ENCODE results near the gene REEP1.

REEP1 gene

GRCh38 chr2:86226636-86227520 is 110.5 kb downstream of the REEP1 start:
- DNase-seq (ENCODE audit: low read depth in 1 of 2, low spot score in 1 of 2) = no peak

GRCh38 chr2:86226070-86226469 is 111.4 kb downstream of the REEP1 start:
- DNase-seq (ENCODE audit: low read depth in 1 of 2, low spot score in 1 of 2) = no peak

DNA sequence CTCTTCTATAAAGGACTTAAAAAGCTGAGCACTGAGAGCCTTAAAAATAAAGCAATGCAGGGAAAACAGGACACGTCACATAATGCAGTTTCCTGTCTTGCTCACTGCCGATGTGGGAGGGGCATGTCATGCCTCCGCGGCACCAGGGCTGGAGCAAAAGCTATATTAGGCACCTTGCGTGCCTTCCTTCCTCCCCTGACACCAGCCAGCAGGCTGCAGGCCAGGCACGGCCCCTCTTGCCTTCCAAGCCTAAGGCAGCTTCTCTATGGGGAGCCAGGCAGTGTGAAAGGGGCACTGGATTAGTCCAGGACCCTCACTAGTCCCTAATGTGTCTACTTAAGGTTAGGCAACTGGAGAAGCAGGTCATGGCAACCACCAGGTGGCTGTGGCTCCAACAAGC is 111.8 kb downstream of the REEP1 start:
- peak; percentile 9 to 42 for DNase-seq (ENCODE audit: low read depth in 1 of 2, low spot score in 1 of 2)

DNA sequence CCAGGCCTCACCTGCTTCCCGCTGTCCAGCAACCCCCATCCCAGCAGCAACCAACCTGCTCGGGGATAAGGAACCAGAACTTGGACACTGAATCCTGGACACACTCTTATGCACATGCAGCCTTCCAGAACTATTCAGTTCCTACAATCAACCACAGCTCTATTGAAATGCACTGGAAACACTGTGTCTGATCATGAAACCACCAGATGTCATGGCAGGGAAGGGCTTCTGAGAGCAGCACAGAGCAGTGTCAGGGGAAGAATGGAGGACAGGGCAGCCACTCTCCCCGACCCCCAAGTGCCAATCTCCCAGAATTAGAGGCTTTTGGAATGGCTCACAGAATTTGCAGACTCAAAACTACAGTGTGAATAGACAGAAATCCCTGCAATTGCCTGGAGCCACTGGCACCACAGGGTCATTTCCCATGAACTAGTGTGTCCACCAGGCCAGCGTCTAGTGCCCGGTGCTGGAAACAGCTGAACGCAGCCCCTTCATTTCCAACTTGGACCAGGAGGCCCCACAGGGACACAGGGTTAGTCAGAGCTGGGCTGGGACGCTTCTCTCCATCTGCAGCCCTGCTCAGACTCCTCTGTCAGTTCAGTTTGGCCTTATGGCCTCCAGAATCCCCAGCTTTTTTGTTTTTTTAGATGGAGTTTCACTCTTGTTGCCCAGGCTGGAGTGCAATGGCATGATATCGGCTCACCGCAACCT is 112.6 kb downstream of the REEP1 start:
- no peak for DNase-seq (ENCODE audit: low read depth in 1 of 2, low spot score in 1 of 2)

DNA sequence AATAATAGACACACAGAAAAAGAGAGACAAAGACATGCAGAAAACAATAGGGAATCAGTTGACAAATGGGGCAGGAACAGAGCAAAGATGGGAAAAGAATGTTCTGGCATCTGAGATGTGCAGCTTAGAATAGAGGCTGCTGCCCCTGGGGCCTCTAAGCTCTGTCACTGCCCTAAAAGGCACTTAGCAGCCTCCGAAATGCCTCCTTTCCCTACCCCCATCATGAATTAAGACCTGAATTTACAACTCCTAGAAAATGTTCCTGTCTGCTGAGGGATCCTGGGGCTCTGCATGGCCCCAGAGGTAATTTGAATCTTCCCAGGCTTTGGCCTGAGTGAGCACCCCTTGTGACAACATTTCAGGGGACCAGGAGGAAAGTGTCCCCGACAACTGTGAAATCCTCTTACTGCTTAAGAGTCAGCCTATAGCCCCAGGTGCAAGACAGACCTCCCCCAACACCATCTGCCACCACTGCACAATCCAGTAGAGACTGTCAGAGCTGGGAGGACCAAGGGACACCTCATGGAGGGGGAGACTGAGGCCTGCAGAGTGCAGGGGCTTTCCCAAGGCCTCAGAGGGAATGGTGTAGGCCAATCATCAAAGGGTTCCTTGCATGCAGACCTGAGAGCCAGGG is 113.4 kb downstream of the REEP1 start:
- no peak for DNase-seq (ENCODE audit: low read depth in 1 of 2, low spot score in 1 of 2)

- no peak for DNase-seq (ENCODE audit: low read depth in 1 of 2, low spot score in 1 of 2)
Observed at GRCh38 chr2:86223140-86223926, 114.1 kb downstream of the REEP1 start.

GRCh38 chr2:86221066-86221684 is 116.3 kb downstream of the REEP1 start:
- peak; percentile 33 to 48 for DNase-seq (ENCODE audit: low read depth in 1 of 2, low spot score in 1 of 2)

- no peak for DNase-seq (ENCODE audit: low read depth in 1 of 2, low spot score in 1 of 2)
Observed at GRCh38 chr2:86219896-86220295, 117.5 kb downstream of the REEP1 start.

DNA sequence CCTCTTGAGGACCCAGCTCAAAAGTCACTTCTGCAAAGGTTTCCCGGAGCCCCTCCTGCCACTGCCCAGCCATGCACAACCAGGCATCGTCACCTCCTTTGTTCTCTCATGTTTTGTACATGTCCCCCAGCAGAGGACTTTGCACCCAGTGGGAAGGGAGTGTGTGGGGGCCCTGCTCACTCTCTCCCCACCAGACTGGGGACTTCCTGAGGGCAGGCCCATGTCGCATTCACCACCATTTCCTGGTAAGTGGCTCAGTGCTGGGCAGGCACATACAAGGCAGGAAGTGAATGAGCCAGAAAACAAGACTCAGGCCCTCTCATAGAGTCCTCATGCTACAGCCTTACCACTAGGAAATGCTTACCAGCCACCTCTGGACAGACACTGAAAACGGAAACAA is 119.3 kb downstream of the REEP1 start:
- no peak for DNase-seq (ENCODE audit: low read depth in 1 of 2, low spot score in 1 of 2)

GRCh38 chr2:86216575-86217555 is 120.6 kb downstream of the REEP1 start:
- no peak for DNase-seq (ENCODE audit: low read depth in 1 of 2, low spot score in 1 of 2)

- no peak for DNase-seq (ENCODE audit: low read depth in 1 of 2, low spot score in 1 of 2)
Observed at GRCh38 chr2:86214503-86214832, 123.0 kb downstream of the REEP1 start.

- no peak for DNase-seq (ENCODE audit: low read depth in 1 of 2, low spot score in 1 of 2)
Observed at GRCh38 chr2:86213699-86214502, 123.5 kb downstream of the REEP1 start.

- DNase-seq (ENCODE audit: low read depth in 1 of 2, low spot score in 1 of 2) = no peak
Observed at GRCh38 chr2:86213056-86213455, 124.4 kb downstream of the REEP1 start.

DNA sequence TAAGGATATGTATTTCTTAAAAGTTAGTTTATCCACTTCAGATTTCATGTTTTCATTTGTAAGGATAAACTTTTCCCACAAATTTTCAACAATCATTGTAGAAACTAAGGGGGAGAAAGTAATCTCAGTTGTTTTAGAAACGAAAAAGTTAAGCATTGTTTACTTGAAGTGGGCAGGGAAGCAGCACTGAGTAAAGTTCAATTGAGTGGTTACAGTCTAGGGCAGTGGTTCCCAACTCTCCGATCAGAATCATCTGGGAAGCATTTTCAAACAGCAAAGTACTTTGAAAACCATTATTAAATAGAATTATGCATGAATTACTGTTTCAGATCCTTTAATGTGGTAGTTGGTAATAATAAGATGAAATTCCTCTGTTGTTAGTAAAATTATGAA is 125.6 kb downstream of the REEP1 start:
- no peak for DNase-seq (ENCODE audit: low read depth in 1 of 2, low spot score in 1 of 2)

DNA sequence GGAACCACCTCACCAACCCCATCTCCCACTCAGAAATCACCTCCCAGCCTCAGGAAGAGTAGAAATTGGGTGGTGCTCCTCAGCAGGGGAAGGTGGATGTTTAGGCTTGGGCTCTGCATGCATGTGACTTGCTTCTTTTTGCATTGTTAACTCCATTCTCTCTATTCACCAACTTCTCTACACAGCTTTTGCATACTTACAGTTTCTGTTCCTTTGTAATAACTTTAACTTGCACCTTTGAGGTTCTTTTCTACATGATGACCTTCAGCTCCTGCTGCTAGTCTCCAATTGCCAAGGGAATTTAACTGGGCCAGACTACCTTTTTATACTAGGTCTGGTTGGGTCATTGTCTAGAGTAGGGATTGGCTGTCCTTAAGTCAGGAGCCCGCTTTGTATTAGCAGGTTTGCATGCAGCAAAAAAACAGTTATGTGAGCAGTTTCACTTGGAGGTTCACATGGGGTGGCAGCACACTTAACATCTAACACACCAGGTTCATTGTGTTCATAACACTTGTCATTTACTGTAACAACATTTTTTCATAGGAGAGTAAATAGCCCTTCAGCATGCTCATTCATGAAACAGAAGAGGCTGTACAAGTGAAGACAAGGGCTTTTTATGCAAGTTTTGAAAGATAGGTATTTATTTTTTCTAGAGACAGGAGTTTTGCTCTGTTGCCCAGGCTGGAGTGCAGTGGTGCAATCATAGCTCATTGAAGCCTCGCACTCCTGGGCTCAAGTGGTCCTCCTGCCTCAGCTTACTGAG is 126.2 kb downstream of the REEP1 start:
- DNase-seq (ENCODE audit: low read depth in 1 of 2, low spot score in 1 of 2) = no peak

DNA sequence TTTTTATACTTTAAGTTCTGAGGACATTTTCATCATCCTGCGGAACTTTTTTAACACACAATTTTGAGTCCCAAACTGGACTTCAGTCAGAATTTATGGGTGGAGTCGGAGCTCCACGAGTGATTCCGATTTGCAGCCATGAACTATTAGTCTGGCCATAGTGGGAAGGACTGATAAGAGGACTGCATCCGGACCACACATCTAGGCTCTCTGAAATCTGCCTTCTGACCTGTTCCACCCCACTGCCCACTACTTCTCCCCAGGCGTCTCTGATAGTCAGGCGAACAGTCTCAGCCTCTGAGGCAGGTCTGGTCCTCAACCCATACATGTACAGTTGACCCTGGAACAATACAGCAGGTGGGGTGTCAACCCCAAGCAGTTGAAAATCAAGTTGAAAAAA is 133.0 kb downstream of the REEP1 start:
- no peak for DNase-seq (ENCODE audit: low read depth in 1 of 2, low spot score in 1 of 2)

DNA sequence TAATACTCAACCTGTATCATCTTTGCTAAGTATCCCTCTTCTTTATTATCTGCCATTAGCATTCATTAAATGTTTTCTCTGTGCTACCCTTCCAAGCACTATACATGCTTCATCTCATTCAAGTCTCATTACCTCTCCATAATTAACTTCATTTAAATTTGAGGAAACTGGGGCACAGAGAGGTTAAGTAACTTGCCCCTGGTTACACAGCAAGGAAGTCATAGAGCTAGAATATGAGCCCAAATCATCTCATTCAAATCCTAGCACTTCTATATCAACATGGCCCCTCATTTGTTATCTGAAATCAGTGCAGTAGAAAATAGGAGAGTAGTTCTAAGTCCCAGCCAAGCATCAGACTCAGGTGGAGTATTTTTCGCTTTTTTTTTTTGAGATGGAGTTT is 133.8 kb downstream of the REEP1 start:
- DNase-seq (ENCODE audit: low read depth in 1 of 2, low spot score in 1 of 2) = no peak

DNA sequence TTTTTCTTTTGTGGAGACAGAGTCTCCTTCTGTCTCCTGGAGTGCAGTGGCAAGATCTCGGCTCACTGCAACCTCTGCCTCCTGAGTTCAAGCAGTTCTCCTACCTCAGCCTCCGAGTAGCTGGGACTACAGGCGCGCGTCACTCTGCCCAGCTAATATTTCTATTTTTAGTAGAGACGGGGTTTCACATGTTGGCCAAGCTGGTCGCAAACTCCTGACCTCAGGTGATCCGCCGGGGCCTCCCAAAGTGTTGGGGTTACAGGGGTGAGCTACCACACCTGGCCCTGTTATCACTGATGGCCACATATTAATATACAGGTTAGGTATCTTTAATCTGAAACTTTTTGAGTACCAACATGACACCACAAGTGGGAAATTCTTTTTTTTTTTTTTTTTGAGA is 134.7 kb downstream of the REEP1 start:
- no peak for DNase-seq (ENCODE audit: low read depth in 1 of 2, low spot score in 1 of 2)
